ENCODE measurements around the gene RNF224. TPM values are rescaled to one million over a fixed set of nuclear protein-coding genes. Genes with fewer than 3 reads are reported as not detected.

Gene RNF224
- total and polyA plus RNA-seq, 10 of the 15 experiments (the other 5 are each of a cell fraction or from before 2014, with no cell fraction given), result not detected

DNA sequence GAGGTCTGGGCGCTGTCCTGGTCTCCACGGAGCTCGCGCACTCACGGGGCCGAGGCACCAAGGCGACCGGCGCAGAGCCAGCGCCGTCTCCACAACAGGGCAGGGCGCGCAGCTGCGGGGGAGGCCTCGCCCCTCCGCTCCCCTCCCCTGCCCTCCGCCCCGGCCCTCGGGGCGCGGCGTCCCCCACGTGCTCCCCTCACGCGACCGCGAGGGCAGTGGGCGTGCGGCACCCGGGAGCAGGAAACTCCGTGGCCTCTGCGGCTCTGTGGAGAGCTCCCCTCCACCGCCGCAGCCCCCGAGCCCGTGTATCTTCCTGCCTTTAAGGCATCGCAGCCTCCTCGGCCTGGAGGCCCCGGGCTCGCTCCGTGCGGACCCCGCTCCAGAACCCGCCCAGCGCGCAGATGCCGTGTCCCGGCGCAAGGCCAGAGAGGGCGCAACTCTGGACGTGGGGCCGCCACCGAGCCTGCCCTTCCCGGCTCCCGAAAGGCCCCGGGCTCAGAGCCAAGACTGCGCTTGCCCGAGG, 13.1 kb downstream of the RNF224 start:
- DNase-seq (ENCODE audit: low read depth, low spot score) (no peak), ATAC-seq (peak; percentile 61), FAIRE-seq (no peak)
- ChIA-PET SMC1A (ENCODE audit: uncharacterized antibody, unreplicated experiment) (interaction anchor here (0.7 to 1.7 kb wide), 6 partner anchors 13 to 154 kb away, joined by 3 to 6 read pairs (median 3); partner anchors contain the start of gene MAN1B1), CTCF (interaction anchor here (0.6 to 5.3 kb wide), 13 partner anchors 12 to 205 kb away, joined by 3 to 52 read pairs (median 4); partner anchors contain the start of genes CYSRT1, NELFB, RNF208 and RNF224), POLR2A (interaction anchor here (0.5 to 9.2 kb wide), 29 partner anchors 10 to 361 kb away, joined by 3 to 112 read pairs (median 5); partner anchors contain the start of genes CYSRT1, EXD3, MAN1B1 and NELFB), RAD21 (ENCODE audit: unreplicated experiment) (interaction anchor here (0.9 to 2.2 kb wide), 12 partner anchors 14 to 122 kb away, joined by 3 to 13 read pairs (median 4); partner anchors contain the start of genes NELFB, NRARP, RNF208 and TPRN)
- Histone ChIP-seq H3K9ac (ENCODE audit: control insufficient read depth, insufficient read depth, low read length) (peak overlapping the region; percentile 68), H3K79me2 (ENCODE audit: control insufficient read depth, insufficient read depth, low read length) (peaks cover 30% of the 10 kb centered on the region), H4K20me1 (ENCODE audit: control insufficient read depth, insufficient read depth) (peaks cover 4% of the 10 kb centered on the region; the same call in 1 of the 2 replicates), H2AFZ (ENCODE audit: control insufficient read depth, low read depth, low read length) (peak overlapping the region; percentile 75), H3K4me3 (peak overlapping the region; percentile 76), H3K27ac (ENCODE audit: control insufficient read depth, insufficient read depth) (peak overlapping the region; percentile 83), H3K36me3 (ENCODE audit: control insufficient read depth in 2 of 2, insufficient read depth in 2 of 2, low read length in 1 of 2) (peaks cover 8 to 14% of the 10 kb centered on the region in 2 experiments), H3K27me3 (replicated peaks in 1 of 2; ENCODE audit: control insufficient read depth in 2 of 2, insufficient read depth in 2 of 2, low read length in 1 of 2) (no peaks in the 10 kb centered on the region), H3K4me2 (ENCODE audit: control insufficient read depth, insufficient read depth) (peak overlapping the region; percentile 77), H3K4me1 (ENCODE audit: control insufficient read depth, insufficient read depth, low read length) (peaks cover 42% of the 10 kb centered on the region), H3K9me3 (replicated peaks; ENCODE audit: control insufficient read depth, insufficient read depth, low read length) (no peaks in the 10 kb centered on the region)
- in situ Hi-C loops (cut with MboI) (no loop called here), intact Hi-C loops (cut with micrococcal nuclease; ENCODE audit: unreplicated experiment) (no loop called here)
- BruUV-seq (replicated peaks), result TSS peak; percentile 77
- WGBS (ENCODE audit: insufficient coverage, insufficient replicate concordance, low lambda C conversion rate, missing lambda C conversion rate), result under 1% methylated on average over 34 of the region's 58 CpGs
- 0 out of 2 replicates have a peak, but pooled peaks have one; percentile 34 for TF ChIP-seq RAD51 (IDR thresholded peaks at IDR 0.05)
- TF ChIP-seq CREM (IDR thresholded peaks at IDR 0.05; ENCODE audit: low read depth), result no peak
- no peak for TF ChIP-seq TCF3 (IDR thresholded peaks at IDR 0.05; ENCODE audit: borderline replicate concordance, insufficient read depth, low read depth, low read length)
- TF ChIP-seq, protein P1, sequence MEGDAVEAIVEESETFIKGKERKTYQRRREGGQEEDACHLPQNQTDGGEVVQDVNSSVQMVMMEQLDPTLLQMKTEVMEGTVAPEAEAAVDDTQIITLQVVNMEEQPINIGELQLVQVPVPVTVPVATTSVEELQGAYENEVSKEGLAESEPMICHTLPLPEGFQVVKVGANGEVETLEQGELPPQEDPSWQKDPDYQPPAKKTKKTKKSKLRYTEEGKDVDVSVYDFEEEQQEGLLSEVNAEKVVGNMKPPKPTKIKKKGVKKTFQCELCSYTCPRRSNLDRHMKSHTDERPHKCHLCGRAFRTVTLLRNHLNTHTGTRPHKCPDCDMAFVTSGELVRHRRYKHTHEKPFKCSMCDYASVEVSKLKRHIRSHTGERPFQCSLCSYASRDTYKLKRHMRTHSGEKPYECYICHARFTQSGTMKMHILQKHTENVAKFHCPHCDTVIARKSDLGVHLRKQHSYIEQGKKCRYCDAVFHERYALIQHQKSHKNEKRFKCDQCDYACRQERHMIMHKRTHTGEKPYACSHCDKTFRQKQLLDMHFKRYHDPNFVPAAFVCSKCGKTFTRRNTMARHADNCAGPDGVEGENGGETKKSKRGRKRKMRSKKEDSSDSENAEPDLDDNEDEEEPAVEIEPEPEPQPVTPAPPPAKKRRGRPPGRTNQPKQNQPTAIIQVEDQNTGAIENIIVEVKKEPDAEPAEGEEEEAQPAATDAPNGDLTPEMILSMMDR (IDR thresholded peaks at IDR 0.05 in 2 of 3, conservative IDR thresholded peaks at IDR 0.05 in 1 of 3; ENCODE audit: control insufficient read depth in 2 of 3, extremely low read depth in 1 of 3, insufficient read depth in 1 of 3, low read depth in 3 of 3, low read length in 3 of 3), result peak in 2 of 3 experiments; percentile 14 to 23; a peak in 2 of 6 replicates
- TF ChIP-seq SRF (IDR thresholded peaks at IDR 0.05; ENCODE audit: low read depth in 2 of 2, low read length in 2 of 2), result 0 out of 4 replicates have a peak, but pooled peaks of 1 of the 2 experiments have one; percentile 8
- TF ChIP-seq ZNF687 (IDR thresholded peaks at IDR 0.05), result peak; percentile 82
- 0 out of 2 replicates have a peak, but pooled peaks have one; percentile 81 for TF ChIP-seq HDAC2 (IDR thresholded peaks at IDR 0.05)
- TF ChIP-seq SMARCA5 (IDR thresholded peaks at IDR 0.05), result peak; percentile 93; the same call in 1 of the 2 replicates
- TF ChIP-seq, protein P2, sequence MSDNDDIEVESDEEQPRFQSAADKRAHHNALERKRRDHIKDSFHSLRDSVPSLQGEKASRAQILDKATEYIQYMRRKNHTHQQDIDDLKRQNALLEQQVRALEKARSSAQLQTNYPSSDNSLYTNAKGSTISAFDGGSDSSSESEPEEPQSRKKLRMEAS (IDR thresholded peaks at IDR 0.05; ENCODE audit: low read depth, low read length), result peak; percentile 78
- TF ChIP-seq, protein P3, sequence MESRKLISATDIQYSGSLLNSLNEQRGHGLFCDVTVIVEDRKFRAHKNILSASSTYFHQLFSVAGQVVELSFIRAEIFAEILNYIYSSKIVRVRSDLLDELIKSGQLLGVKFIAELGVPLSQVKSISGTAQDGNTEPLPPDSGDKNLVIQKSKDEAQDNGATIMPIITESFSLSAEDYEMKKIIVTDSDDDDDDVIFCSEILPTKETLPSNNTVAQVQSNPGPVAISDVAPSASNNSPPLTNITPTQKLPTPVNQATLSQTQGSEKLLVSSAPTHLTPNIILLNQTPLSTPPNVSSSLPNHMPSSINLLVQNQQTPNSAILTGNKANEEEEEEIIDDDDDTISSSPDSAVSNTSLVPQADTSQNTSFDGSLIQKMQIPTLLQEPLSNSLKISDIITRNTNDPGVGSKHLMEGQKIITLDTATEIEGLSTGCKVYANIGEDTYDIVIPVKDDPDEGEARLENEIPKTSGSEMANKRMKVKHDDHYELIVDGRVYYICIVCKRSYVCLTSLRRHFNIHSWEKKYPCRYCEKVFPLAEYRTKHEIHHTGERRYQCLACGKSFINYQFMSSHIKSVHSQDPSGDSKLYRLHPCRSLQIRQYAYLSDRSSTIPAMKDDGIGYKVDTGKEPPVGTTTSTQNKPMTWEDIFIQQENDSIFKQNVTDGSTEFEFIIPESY (IDR thresholded peaks at IDR 0.05), result no peak
- TF ChIP-seq GABPA (IDR thresholded peaks at IDR 0.05; ENCODE audit: low read depth), result no peak
- TF ChIP-seq, protein P4, sequence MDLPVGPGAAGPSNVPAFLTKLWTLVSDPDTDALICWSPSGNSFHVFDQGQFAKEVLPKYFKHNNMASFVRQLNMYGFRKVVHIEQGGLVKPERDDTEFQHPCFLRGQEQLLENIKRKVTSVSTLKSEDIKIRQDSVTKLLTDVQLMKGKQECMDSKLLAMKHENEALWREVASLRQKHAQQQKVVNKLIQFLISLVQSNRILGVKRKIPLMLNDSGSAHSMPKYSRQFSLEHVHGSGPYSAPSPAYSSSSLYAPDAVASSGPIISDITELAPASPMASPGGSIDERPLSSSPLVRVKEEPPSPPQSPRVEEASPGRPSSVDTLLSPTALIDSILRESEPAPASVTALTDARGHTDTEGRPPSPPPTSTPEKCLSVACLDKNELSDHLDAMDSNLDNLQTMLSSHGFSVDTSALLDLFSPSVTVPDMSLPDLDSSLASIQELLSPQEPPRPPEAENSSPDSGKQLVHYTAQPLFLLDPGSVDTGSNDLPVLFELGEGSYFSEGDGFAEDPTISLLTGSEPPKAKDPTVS (IDR thresholded peaks at IDR 0.05; ENCODE audit: low read depth, low read length), result no peak

Data from GM12878 (cell line).